BLaER1 (cell line): ENCODE measurements around the gene CCDC85C.

Experiments used
- H3K27ac ChIP-seq: shearing (Covaris generic); formaldehyde crosslinking; 2 replicates; pipeline ENCODE4 v1.8.1; 2022
- H3K27me3 ChIP-seq: shearing (Covaris generic); formaldehyde crosslinking; 2 replicates; pipeline ENCODE4 v1.8.1; 2022
- H3K36me3 ChIP-seq: shearing (Covaris generic); formaldehyde crosslinking; 2 replicates; pipeline ENCODE4 v1.8.1; 2022
- H3K4me1 ChIP-seq: shearing (Covaris generic); formaldehyde crosslinking; 2 replicates; pipeline ENCODE4 v1.8.1; 2022
- H3K4me2 ChIP-seq: shearing (Covaris generic); formaldehyde crosslinking; 2 replicates; pipeline ENCODE4 v1.8.1; 2022
- H3K4me3 ChIP-seq: shearing (Covaris generic); formaldehyde crosslinking; 2 replicates; pipeline ENCODE4 v1.8.1; 2022
- H3K9ac ChIP-seq: shearing (Covaris generic); formaldehyde crosslinking; 2 replicates; pipeline ENCODE4 v1.8.1; 2022
- H3K9me3 ChIP-seq: shearing (Covaris generic); formaldehyde crosslinking; 2 replicates; pipeline ENCODE4 v1.8.1; 2022
- H4K20me1 ChIP-seq: shearing (Covaris generic); formaldehyde crosslinking; 2 replicates; pipeline ENCODE4 v1.8.1; 2022
- Cebpa-rat ChIP-seq: shearing (Covaris generic); IDR thresholded peaks from 2 replicates; pipeline ENCODE4 v1.8.1; 2022

The CCDC85C gene

GRCh38 chr14:99484106-99484505 is 119.9 kb downstream of the CCDC85C start:
- H3K27ac ChIP-seq = no peak overlapping the region
- H3K4me1 ChIP-seq = peaks cover 21% of the 10 kb centered on the region
- peaks cover 93% of the 10 kb centered on the region for H4K20me1 ChIP-seq
- TF ChIP-seq Cebpa-rat = no peak
- H3K9me3 ChIP-seq = no peaks in the 10 kb centered on the region
- H3K4me2 ChIP-seq = no peak overlapping the region
- H3K36me3 ChIP-seq = no peaks in the 10 kb centered on the region
- no peaks in the 10 kb centered on the region for H3K27me3 ChIP-seq
- H3K9ac ChIP-seq = 0 out of 2 replicates have a peak overlapping the region, but pooled peaks have one; percentile 13
- H3K4me3 ChIP-seq = no peak overlapping the region

GRCh38 chr14:99481745-99482099 is 122.3 kb downstream of the CCDC85C start:
- no peaks in the 10 kb centered on the region for H3K36me3 ChIP-seq
- peak overlapping the region; percentile 91 for H3K4me3 ChIP-seq
- H3K27ac ChIP-seq = peak overlapping the region; percentile 83
- H3K4me2 ChIP-seq = peak overlapping the region; percentile 94
- no peaks in the 10 kb centered on the region for H3K9me3 ChIP-seq
- peak overlapping the region; percentile 88 for H3K9ac ChIP-seq
- H3K27me3 ChIP-seq = no peaks in the 10 kb centered on the region
- peaks cover 39% of the 10 kb centered on the region for H3K4me1 ChIP-seq
- peaks cover 93% of the 10 kb centered on the region for H4K20me1 ChIP-seq
- no peak for TF ChIP-seq Cebpa-rat

GRCh38 chr14:99480917-99481744 is 122.9 kb downstream of the CCDC85C start, which contains the start of gene CCNK:
Gene CCNK, plus strand, starts transcription at chr14:99481409. Its CDS starts 11,269 bp downstream, at chr14:99492678.
- TF ChIP-seq Cebpa-rat = peak; percentile 94
- peaks cover 93% of the 10 kb centered on the region for H4K20me1 ChIP-seq
- H3K4me1 ChIP-seq = peaks cover 39% of the 10 kb centered on the region
- H3K9me3 ChIP-seq = no peaks in the 10 kb centered on the region
- peak within 1 kb of the TSS; percentile 91 for H3K4me3 ChIP-seq
- no peaks in the 10 kb centered on the region for H3K27me3 ChIP-seq
- H3K36me3 ChIP-seq = no peaks in the 10 kb centered on the region
- peak within 1 kb of the TSS; percentile 91 for H3K9ac ChIP-seq
- peak within 1 kb of the TSS; percentile 93 for H3K27ac ChIP-seq
- peak within 1 kb of the TSS; percentile 95 for H3K4me2 ChIP-seq

- Histone ChIP-seq H4K20me1 (peaks cover 93% of the 10 kb centered on the region), H3K9me3 (no peaks in the 10 kb centered on the region), H3K4me2 (peak within 1 kb of the TSS; percentile 95), H3K4me1 (peaks cover 39% of the 10 kb centered on the region), H3K36me3 (no peaks in the 10 kb centered on the region), H3K27me3 (no peaks in the 10 kb centered on the region), H3K27ac (peak within 1 kb of the TSS; percentile 93), H3K9ac (peak within 1 kb of the TSS; percentile 91), H3K4me3 (peak within 1 kb of the TSS; percentile 91)
- no peak for TF ChIP-seq Cebpa-rat
Measured at GRCh38 chr14:99479906-99480869, 123.8 kb downstream of the CCDC85C start, which contains the start of gene SETD3. Gene SETD3, minus strand, starts transcription at chr14:99480859. Its CDS starts 15,054 bp downstream, at chr14:99465805.

GRCh38 chr14:99479160-99479905 is 124.7 kb downstream of the CCDC85C start:
- H3K9me3 ChIP-seq = no peaks in the 10 kb centered on the region
- peak overlapping the region; percentile 95 for H3K4me2 ChIP-seq
- peak overlapping the region; percentile 91 for H3K4me3 ChIP-seq
- peaks cover 93% of the 10 kb centered on the region for H4K20me1 ChIP-seq
- TF ChIP-seq Cebpa-rat = no peak
- peak overlapping the region; percentile 93 for H3K27ac ChIP-seq
- H3K36me3 ChIP-seq = no peaks in the 10 kb centered on the region
- peak overlapping the region; percentile 91 for H3K9ac ChIP-seq
- peaks cover 39% of the 10 kb centered on the region for H3K4me1 ChIP-seq
- no peaks in the 10 kb centered on the region for H3K27me3 ChIP-seq

GRCh38 chr14:99478128-99478527 is 125.9 kb downstream of the CCDC85C start:
- Histone ChIP-seq H4K20me1 (peaks cover 93% of the 10 kb centered on the region), H3K9ac (0 out of 2 replicates have a peak overlapping the region, but pooled peaks have one; percentile 91), H3K27me3 (no peaks in the 10 kb centered on the region), H3K27ac (no peak overlapping the region), H3K4me2 (peak overlapping the region; percentile 95; the same call in 1 of the 2 replicates), H3K9me3 (no peaks in the 10 kb centered on the region), H3K4me1 (peaks cover 36% of the 10 kb centered on the region), H3K4me3 (no peak overlapping the region), H3K36me3 (no peaks in the 10 kb centered on the region)
- no peak for TF ChIP-seq Cebpa-rat

GRCh38 chr14:99476864-99477263 is 127.1 kb downstream of the CCDC85C start:
- Histone ChIP-seq H3K9me3 (no peaks in the 10 kb centered on the region), H3K4me1 (peaks cover 25% of the 10 kb centered on the region), H3K4me2 (no peak overlapping the region), H3K9ac (no peak overlapping the region), H3K27ac (no peak overlapping the region), H3K36me3 (no peaks in the 10 kb centered on the region), H4K20me1 (peaks cover 93% of the 10 kb centered on the region), H3K4me3 (no peak overlapping the region), H3K27me3 (no peaks in the 10 kb centered on the region)
- no peak for TF ChIP-seq Cebpa-rat

GRCh38 chr14:99475660-99476059 is 128.3 kb downstream of the CCDC85C start:
- H4K20me1 ChIP-seq = peaks cover 99% of the 10 kb centered on the region
- no peaks in the 10 kb centered on the region for H3K36me3 ChIP-seq
- no peak overlapping the region for H3K4me2 ChIP-seq
- H3K27me3 ChIP-seq = no peaks in the 10 kb centered on the region
- TF ChIP-seq Cebpa-rat = no peak
- peaks cover 27% of the 10 kb centered on the region for H3K4me1 ChIP-seq
- H3K27ac ChIP-seq = no peak overlapping the region
- no peak overlapping the region for H3K9ac ChIP-seq
- H3K4me3 ChIP-seq = no peak overlapping the region
- H3K9me3 ChIP-seq = no peaks in the 10 kb centered on the region

GRCh38 chr14:99475179-99475578 is 128.8 kb downstream of the CCDC85C start:
- H3K9me3 ChIP-seq = no peaks in the 10 kb centered on the region
- TF ChIP-seq Cebpa-rat = no peak
- peaks cover 32% of the 10 kb centered on the region for H3K4me1 ChIP-seq
- H3K4me3 ChIP-seq = no peak overlapping the region
- peaks cover 100% of the 10 kb centered on the region for H4K20me1 ChIP-seq
- no peak overlapping the region for H3K4me2 ChIP-seq
- no peak overlapping the region for H3K9ac ChIP-seq
- no peaks in the 10 kb centered on the region for H3K36me3 ChIP-seq
- H3K27ac ChIP-seq = no peak overlapping the region
- no peaks in the 10 kb centered on the region for H3K27me3 ChIP-seq
